ENCODE measurements around the gene GRK2. TPM values are rescaled to one million over a fixed set of nuclear protein-coding genes. Genes with fewer than 3 reads are reported as not detected.

The GRK2 gene
- total and polyA plus RNA-seq, 2 donors (not counting 3 experiments of a cell fraction or from before 2014, with no cell fraction given) = 57.9 to 62.3 TPM

- Histone ChIP-seq H3K9ac (replicated peaks; ENCODE audit: extremely low read depth, insufficient read depth, low read length) (no peak overlapping the region), H3K4me2 (ENCODE audit: insufficient read depth, low read length) (no peak overlapping the region), H2AFZ (ENCODE audit: low read depth, low read length) (no peak overlapping the region), H3K27ac (ENCODE audit: insufficient read depth, low read depth, low read length) (no peak overlapping the region), H3K4me3 (replicated peaks in 1 of 3; ENCODE audit: insufficient read depth in 1 of 3, low read depth in 1 of 3, low read length in 3 of 3) (no peak overlapping the region), H4K20me1 (replicated peaks; ENCODE audit: control insufficient read depth, extremely low read depth, insufficient read depth, low read length) (no peaks in the 10 kb centered on the region), H3K79me2 (ENCODE audit: control insufficient read depth, insufficient read depth, low read length) (no peaks in the 10 kb centered on the region), H3K9me3 (replicated peaks; ENCODE audit: control insufficient read depth, insufficient read depth, low read length) (no peaks in the 10 kb centered on the region), H3K9me1 (replicated peaks; ENCODE audit: control insufficient read depth, extremely low read depth, insufficient read depth, low read length) (no peaks in the 10 kb centered on the region), H3K36me3 (ENCODE audit: control insufficient read depth in 2 of 2, extremely low read depth in 1 of 2, insufficient read depth in 2 of 2, low read length in 2 of 2) (no peaks in the 10 kb centered on the region), H3K4me1 (ENCODE audit: control insufficient read depth, extremely low read depth, insufficient read depth, low read length) (peaks cover 1% of the 10 kb centered on the region), H3K27me3 (ENCODE audit: control insufficient read depth in 2 of 2, insufficient read depth in 2 of 2, low read length in 2 of 2) (no peaks in the 10 kb centered on the region)
- no peak for DNase-seq (ENCODE audit: low read depth, low spot score)
- FAIRE-seq = no peak
- no peak for TF ChIP-seq GATA2 (IDR thresholded peaks at IDR 0.05; ENCODE audit: insufficient read depth, insufficient read length, low read depth, low read length)
- no peak for TF ChIP-seq MYC (IDR thresholded peaks at IDR 0.05; ENCODE audit: low read depth, low read length)
- no peak for TF ChIP-seq FOS (IDR thresholded peaks at IDR 0.05; ENCODE audit: borderline replicate concordance, insufficient read depth, low read length)
- no peak for TF ChIP-seq EZH2 (IDR thresholded peaks at IDR 0.05; ENCODE audit: borderline replicate concordance, low read depth, low read length, severe bottlenecking)
- no peak for TF ChIP-seq CTCF (IDR thresholded peaks at IDR 0.05; ENCODE audit: extremely low read depth in 1 of 2, insufficient read depth in 1 of 2, low read depth in 1 of 2, low read length in 2 of 2)
- no peak for TF ChIP-seq JUN (IDR thresholded peaks at IDR 0.05; ENCODE audit: borderline replicate concordance, insufficient read depth, insufficient read length, low read depth)
- no peak for TF ChIP-seq POLR2AphosphoS5 (IDR thresholded peaks at IDR 0.05; ENCODE audit: insufficient read depth, low read depth, low read length)
- no peak for TF ChIP-seq MAX (IDR thresholded peaks at IDR 0.05; ENCODE audit: insufficient read depth, insufficient read length)
- TF ChIP-seq POLR2A (IDR thresholded peaks at IDR 0.05; ENCODE audit: low read depth, low read length) = no peak
- no TSS peak for BruUV-seq (replicated peaks)
- intact Hi-C loops (cut with micrococcal nuclease) = no loop called here
- CTCF ChIA-PET = interaction anchor here (0.7 to 9.2 kb wide), 8 partner anchors 15 to 238 kb away, joined by 3 to 83 read pairs (median 4); partner anchors contain the start of genes GRK2 and RAD9A
- POLR2A ChIA-PET = no interaction called here
- dilution Hi-C loops (cut with MboI; ENCODE audit: extremely low pct_ligation_motif_present, low sequenced_read_pairs) = no loop called here
Observed at GRCh38 chr11:67323526-67323925, 57.3 kb downstream of the GRK2 start.
